WI38 (cell line): ENCODE measurements around the gene IL6R.

Source experiments
- H3K4me3 ChIP-seq: 2 replicates; pipeline ENCODE4 v1.5.1; 2011; ENCODE audit warnings: low read depth, mild to moderate bottlenecking, control low read depth, low read length
- CTCF ChIP-seq: IDR thresholded peaks from 2 replicates; pipeline ENCODE4 v1.5.1; 2012; ENCODE audit warnings: low read depth, mild to moderate bottlenecking, control low read depth, low read length

Gene IL6R

DNA sequence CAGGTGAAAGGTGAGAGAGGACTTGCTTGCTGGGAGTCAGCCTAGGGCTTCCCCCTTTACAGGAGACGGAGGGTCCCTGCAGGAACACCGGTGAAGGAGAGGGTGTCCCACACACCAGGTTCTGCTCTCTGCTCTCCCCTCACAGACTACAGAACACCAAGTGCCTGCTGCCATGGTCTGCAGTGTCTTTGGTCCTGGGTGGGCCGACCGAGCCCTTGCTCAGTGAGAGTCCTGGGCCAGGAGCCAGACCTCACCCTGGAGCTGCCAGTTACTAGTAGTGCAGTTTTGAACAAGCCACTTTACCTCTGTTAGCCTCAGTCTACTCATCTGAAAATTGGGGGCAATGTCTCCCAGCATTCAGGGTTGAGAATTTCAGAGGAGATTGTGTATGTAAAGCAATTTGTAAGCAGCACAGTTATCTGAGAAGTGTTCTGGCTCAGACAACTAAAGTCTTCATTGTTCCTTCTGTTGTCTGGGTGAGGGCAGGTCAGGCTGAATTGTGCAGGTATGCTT lies 2.7 kb upstream of the IL6R start:
- TF ChIP-seq CTCF, result no peak
- no peak overlapping the region for H3K4me3 ChIP-seq

- no peak overlapping the region for H3K4me3 ChIP-seq
- TF ChIP-seq CTCF, result no peak
Observed at GRCh38 chr1:154403261-154403943, 1.7 kb upstream of the IL6R start.

DNA sequence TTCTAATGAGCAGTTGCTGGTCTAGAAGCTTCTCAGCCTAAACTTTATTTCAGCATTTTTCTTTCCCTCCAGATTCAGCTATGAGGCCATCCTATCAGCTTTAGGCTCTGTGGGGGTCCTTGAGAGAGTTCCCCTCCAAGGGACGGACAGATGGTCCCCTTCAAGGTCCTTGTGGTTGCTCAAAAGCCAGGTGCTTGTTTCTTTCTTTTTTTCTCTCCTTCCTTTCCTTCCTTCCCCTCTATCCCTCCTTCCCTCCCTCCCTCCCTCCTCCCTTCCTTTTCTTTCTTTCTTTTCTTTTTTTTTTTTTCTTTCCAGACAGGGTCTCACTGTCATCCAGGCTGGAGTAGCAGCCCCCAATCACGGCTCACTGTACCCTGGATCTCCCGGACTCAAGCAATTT lies 1.2 kb upstream of the IL6R start:
- no peak overlapping the region for H3K4me3 ChIP-seq

DNA sequence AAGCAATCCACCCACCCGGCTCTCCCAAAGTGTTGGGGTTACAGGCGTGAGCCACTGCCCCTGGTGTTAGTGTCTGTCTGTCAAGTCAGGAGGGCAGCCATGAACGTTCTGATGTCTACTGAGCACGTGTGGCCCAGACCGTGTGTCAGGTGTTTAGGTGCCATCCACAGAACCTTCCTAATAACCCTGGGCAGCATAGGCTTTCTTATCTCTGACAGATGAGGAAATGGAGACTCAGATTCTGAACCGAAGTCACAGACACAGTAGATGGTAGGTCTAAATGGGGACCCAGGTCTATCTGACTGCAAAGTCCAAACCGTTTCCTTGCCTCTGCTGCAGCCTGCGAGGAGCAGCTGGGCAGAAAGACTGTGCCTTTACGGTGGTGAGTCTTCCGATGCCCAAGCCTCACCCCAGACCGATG lies 622 bp upstream of the IL6R start:
- peak overlapping the region; percentile 73 for H3K4me3 ChIP-seq
- TF ChIP-seq CTCF, result no peak

More for the DNA sequence above, 1.2 kb upstream of the IL6R start:
- no peak for TF ChIP-seq CTCF

GRCh38 chr1:154405747-154406571 lies 816 bp downstream of the IL6R start:
- peak; percentile 46 for TF ChIP-seq CTCF
- peak overlapping the region; percentile 73 for H3K4me3 ChIP-seq

- TF ChIP-seq CTCF, result no peak
- peak overlapping the region; percentile 73 for H3K4me3 ChIP-seq
Observed at GRCh38 chr1:154406572-154406879, 1.4 kb downstream of the IL6R start.

- TF ChIP-seq CTCF, result no peak
- H3K4me3 ChIP-seq, result no peak overlapping the region; the same call in 1 of the 2 replicates
Observed at GRCh38 chr1:154406886-154407197, 1.7 kb downstream of the IL6R start.
